D721Med (cell line): ENCODE measurements around the gene TMEM255B.

Source experiments
- DNase-seq: peaks from one replicate; pipeline ENCODE4 v3.0.0; 2011; ENCODE audit warnings: low spot score; ENCODE audit not compliant: insufficient read length
- FAIRE-seq: peaks from 2 replicates; lab custom pipeline; 2011; peaks lifted over from hg19 to GRCh38; lab: Jason Lieb, UNC
- TF ChIP-seq, protein P1 (sequence below): IDR thresholded peaks from 2 replicates; pipeline ENCODE4 v1.5.1; 2012; ENCODE audit warnings: mild to moderate bottlenecking, control low read depth; ENCODE audit not compliant: insufficient read depth; ENCODE audit errors: missing control alignments

Gene TMEM255B

DNA sequence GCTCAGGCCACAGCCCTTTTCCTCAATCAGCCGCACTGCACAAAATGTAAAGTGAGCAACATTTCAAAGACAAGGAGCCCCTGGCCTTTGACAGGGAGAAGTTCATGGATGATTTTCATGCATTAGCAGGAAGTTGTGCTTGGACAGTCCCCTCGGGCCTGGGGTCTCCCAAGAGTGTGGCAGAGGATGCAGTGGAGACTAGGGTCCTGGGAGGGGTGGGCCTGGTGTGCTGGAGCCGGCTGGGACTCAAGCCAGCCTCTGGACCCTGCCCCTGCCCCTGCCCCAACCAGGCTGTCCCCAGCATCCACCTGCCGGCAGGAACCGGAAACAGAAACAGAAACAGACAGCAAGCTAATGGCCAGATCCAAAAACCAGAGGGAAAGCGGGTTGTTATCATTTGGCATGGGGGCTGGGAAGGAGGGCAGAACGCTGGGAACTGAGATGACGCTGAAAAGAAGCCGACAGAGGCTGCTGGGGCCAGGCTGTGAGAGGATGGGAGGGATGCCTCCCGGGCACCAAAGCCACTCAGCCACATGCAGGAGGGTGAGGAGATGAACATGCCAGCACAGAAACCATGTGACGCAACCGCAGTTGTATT, 102.5 kb downstream of the TMEM255B start:
- DNase-seq (no peak), FAIRE-seq (no peak)
- TF ChIP-seq, protein P1, sequence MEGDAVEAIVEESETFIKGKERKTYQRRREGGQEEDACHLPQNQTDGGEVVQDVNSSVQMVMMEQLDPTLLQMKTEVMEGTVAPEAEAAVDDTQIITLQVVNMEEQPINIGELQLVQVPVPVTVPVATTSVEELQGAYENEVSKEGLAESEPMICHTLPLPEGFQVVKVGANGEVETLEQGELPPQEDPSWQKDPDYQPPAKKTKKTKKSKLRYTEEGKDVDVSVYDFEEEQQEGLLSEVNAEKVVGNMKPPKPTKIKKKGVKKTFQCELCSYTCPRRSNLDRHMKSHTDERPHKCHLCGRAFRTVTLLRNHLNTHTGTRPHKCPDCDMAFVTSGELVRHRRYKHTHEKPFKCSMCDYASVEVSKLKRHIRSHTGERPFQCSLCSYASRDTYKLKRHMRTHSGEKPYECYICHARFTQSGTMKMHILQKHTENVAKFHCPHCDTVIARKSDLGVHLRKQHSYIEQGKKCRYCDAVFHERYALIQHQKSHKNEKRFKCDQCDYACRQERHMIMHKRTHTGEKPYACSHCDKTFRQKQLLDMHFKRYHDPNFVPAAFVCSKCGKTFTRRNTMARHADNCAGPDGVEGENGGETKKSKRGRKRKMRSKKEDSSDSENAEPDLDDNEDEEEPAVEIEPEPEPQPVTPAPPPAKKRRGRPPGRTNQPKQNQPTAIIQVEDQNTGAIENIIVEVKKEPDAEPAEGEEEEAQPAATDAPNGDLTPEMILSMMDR: no peak

DNA sequence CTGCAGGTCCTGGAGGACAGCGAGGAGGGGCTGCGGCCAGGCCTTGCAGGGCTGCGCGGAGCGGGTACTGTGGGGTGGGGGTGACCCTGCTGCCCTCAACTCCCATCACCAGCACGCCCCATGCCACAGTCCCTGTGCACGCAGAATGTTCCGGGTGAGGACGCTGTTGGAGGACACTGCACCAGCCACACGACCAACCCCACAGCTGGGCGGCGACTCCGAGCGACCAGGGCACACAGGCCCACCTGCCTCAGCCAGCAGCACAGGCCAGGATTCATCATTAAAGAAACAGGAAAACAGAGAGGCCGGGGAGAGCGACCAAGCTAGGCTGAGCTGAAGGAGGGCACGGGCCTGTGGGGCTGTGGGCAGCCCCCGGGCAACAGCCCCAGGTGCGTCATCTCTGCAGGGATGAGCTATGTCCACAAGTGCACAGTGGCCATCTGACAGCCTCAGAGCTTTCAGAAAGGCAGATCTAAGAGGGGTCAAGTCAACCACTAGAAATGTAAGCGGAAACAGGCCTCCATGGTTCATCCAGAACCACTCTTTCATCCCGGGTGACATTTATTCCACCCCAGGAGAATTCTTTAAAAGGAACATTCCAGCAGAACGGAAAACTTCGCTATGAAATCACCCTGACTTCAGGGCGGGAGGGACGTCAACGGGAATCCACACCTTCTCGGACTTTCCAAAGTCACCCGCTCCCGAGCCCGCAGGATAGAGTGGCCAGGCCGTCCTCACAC, 103.3 kb downstream of the TMEM255B start:
- FAIRE-seq (no peak), DNase-seq (no peak)
- TF ChIP-seq, protein P1: no peak

DNA sequence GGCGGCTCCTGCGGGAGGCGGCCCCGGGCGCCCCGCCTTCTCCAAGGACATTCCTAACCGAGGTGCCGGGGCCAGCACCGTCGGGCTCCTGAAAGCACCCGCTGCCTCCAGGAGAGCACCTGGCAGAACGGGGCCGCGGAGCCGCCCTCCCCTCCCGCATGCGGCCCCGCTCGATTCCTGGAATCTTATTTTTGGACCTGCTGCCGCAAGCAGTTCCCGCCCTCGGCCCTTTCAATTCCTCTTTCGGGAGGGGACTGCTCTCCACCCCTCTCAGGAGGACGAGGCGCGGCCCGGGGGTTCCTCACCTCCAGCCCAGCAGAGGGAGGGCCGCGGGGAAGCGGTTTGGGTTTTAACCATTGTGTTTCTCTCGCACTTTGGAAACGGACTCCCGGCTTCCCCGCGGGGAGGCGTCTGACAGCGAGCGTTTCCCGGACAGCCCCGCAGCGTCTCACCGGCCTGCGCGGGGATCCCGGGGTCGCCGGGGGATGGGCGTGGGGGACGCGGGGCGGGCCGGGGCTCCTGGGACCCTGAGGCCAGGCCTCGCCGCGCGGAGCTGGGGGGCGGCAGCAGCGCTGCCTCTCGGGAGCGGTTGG, 104.0 kb downstream of the TMEM255B start:
- DNase-seq (no peak), FAIRE-seq (no peak)
- TF ChIP-seq, protein P1: no peak

- DNase-seq (peak; percentile 73), FAIRE-seq (no peak)
- TF ChIP-seq, protein P1: no peak
Measured at GRCh38 chr13:113863524-113864272, 104.7 kb downstream of the TMEM255B start, which contains the start of gene GAS6. Gene GAS6 (minus strand): TSS chr13:113864076. CDS start chr13:113863920, 156 bp downstream.

GRCh38 chr13:113864273-113864890, 105.4 kb downstream of the TMEM255B start:
- no peak for DNase-seq
- TF ChIP-seq, protein P1: no peak
- FAIRE-seq: no peak

DNA sequence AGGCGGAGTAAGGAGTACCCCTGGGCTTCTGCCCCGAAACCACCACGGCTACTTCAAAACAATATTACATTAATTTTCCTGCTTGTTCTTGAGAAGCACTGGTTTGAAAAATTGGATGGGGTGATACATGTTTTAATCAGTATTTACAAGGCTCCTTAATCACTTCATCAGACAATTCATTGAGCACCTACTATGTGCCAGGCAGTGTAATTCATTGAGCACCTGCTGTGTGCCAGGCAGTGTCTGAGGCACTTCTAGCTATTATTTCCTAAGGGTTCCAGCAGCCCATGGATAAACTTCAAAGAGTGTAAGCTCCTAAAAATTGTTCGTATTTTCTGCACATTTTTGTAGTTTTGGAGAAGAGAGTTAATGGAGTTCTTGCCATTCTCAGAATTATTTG, 106.4 kb downstream of the TMEM255B start:
- DNase-seq (no peak), FAIRE-seq (no peak)
- TF ChIP-seq, protein P1: no peak
